ENCODE data around the gene LRP5. TPM values are rescaled to one million over a fixed set of nuclear protein-coding genes. Genes with fewer than 3 reads are reported as not detected.

The LRP5 gene
- total RNA-seq, 2 experiments from 2014 or later: 22.3 to 23.3 TPM

GRCh38 chr11:68370211-68371111, 58.1 kb downstream of the LRP5 start:
- DNase-seq: no peak
- Mint-ChIP-seq H3K4me3 (no peak overlapping the region), H3K9me3 (no peaks in the 10 kb centered on the region), H3K27ac (no peak overlapping the region), H3K27me3 (peaks cover 2% of the 10 kb centered on the region), H3K36me3 (peaks cover 10% of the 10 kb centered on the region), H3K4me1 (no peaks in the 10 kb centered on the region)
- no peak for ATAC-seq (ENCODE audit: low read depth)
- POLR2A ChIA-PET: no interaction called here

GRCh38 chr11:68371171-68372041, 59.0 kb downstream of the LRP5 start:
- no peaks in the 10 kb centered on the region for H3K4me1 Mint-ChIP-seq
- H3K9me3 Mint-ChIP-seq: no peaks in the 10 kb centered on the region
- POLR2A ChIA-PET: no interaction called here
- ATAC-seq (ENCODE audit: low read depth) (no peak), DNase-seq (no peak)
- no peak overlapping the region for H3K4me3 Mint-ChIP-seq
- H3K27me3 Mint-ChIP-seq: peaks cover 2% of the 10 kb centered on the region
- peaks cover 10% of the 10 kb centered on the region for H3K36me3 Mint-ChIP-seq
- no peak overlapping the region for H3K27ac Mint-ChIP-seq

- no peak overlapping the region for H3K4me3 Mint-ChIP-seq
- no peak for DNase-seq
- ATAC-seq (ENCODE audit: low read depth): no peak
- peaks cover 10% of the 10 kb centered on the region for H3K36me3 Mint-ChIP-seq
- peaks cover 2% of the 10 kb centered on the region for H3K27me3 Mint-ChIP-seq
- H3K4me1 Mint-ChIP-seq: no peaks in the 10 kb centered on the region
- no peak overlapping the region for H3K27ac Mint-ChIP-seq
- POLR2A ChIA-PET: no interaction called here
- no peaks in the 10 kb centered on the region for H3K9me3 Mint-ChIP-seq
These were observed 59.7 kb downstream of the LRP5 start for GRCh38 chr11:68372114-68372513.

- ATAC-seq (ENCODE audit: low read depth) (no peak), DNase-seq (no peak)
- Mint-ChIP-seq H3K36me3 (peaks cover 10% of the 10 kb centered on the region), H3K9me3 (no peaks in the 10 kb centered on the region), H3K4me3 (no peak overlapping the region), H3K27me3 (peaks cover 2% of the 10 kb centered on the region), H3K4me1 (no peaks in the 10 kb centered on the region), H3K27ac (peak overlapping the region; percentile 73)
- POLR2A ChIA-PET: no interaction called here
These were observed 60.2 kb downstream of the LRP5 start for GRCh38 chr11:68372625-68373024.

- Mint-ChIP-seq H3K27me3 (peaks cover 2% of the 10 kb centered on the region), H3K27ac (no peak overlapping the region), H3K4me3 (no peak overlapping the region), H3K4me1 (no peaks in the 10 kb centered on the region), H3K36me3 (peaks cover 8% of the 10 kb centered on the region), H3K9me3 (no peaks in the 10 kb centered on the region)
- ATAC-seq (ENCODE audit: low read depth) (no peak), DNase-seq (no peak)
- POLR2A ChIA-PET: interaction anchor here (1.1 kb wide), 1 partner anchor 45 kb away, joined by 3 read pairs; no protein-coding TSS in a partner anchor
These were observed 60.9 kb downstream of the LRP5 start for GRCh38 chr11:68373189-68373814.

GRCh38 chr11:68373815-68374501, 61.6 kb downstream of the LRP5 start:
- Mint-ChIP-seq H3K9me3 (no peaks in the 10 kb centered on the region), H3K4me3 (no peak overlapping the region), H3K27me3 (peaks cover 2% of the 10 kb centered on the region), H3K27ac (no peak overlapping the region), H3K4me1 (no peaks in the 10 kb centered on the region), H3K36me3 (peaks cover 8% of the 10 kb centered on the region)
- DNase-seq: no peak
- ATAC-seq (ENCODE audit: low read depth): no peak
- POLR2A ChIA-PET: interaction anchor here (1.1 kb wide), 1 partner anchor 46 kb away, joined by 3 read pairs; no protein-coding TSS in a partner anchor

GRCh38 chr11:68374531-68374930, 62.1 kb downstream of the LRP5 start:
- H3K4me1 Mint-ChIP-seq: peaks cover 3% of the 10 kb centered on the region

GRCh38 chr11:68375337-68375736, 62.9 kb downstream of the LRP5 start:
- H3K4me3 Mint-ChIP-seq: no peak overlapping the region
- peaks cover 2% of the 10 kb centered on the region for H3K27me3 Mint-ChIP-seq
- DNase-seq (no peak), ATAC-seq (ENCODE audit: low read depth) (no peak)
- no peaks in the 10 kb centered on the region for H3K9me3 Mint-ChIP-seq
- H3K27ac Mint-ChIP-seq: no peak overlapping the region
- H3K36me3 Mint-ChIP-seq: peaks cover 8% of the 10 kb centered on the region
- POLR2A ChIA-PET: interaction anchor here (0.6 kb wide), 1 partner anchor 160 kb away, joined by 5 read pairs; no protein-coding TSS in a partner anchor
- peaks cover 12% of the 10 kb centered on the region for H3K4me1 Mint-ChIP-seq

More at GRCh38 chr11:68374531-68374930, 62.1 kb downstream of the LRP5 start:
- no peak for ATAC-seq (ENCODE audit: low read depth)
- Mint-ChIP-seq H3K9me3 (no peaks in the 10 kb centered on the region), H3K27ac (no peak overlapping the region), H3K27me3 (peaks cover 2% of the 10 kb centered on the region), H3K4me3 (no peak overlapping the region), H3K36me3 (peaks cover 8% of the 10 kb centered on the region)
- DNase-seq: no peak
- POLR2A ChIA-PET: interaction anchor here (0.6 to 1.1 kb wide), 2 partner anchors 46 to 161 kb away, joined by 3 to 5 read pairs; no protein-coding TSS in a partner anchor

- DNase-seq (no peak), ATAC-seq (ENCODE audit: low read depth) (no peak)
- H3K4me1 Mint-ChIP-seq: peaks cover 16% of the 10 kb centered on the region
- no peak overlapping the region for H3K27ac Mint-ChIP-seq
- H3K36me3 Mint-ChIP-seq: peaks cover 8% of the 10 kb centered on the region
- peaks cover 2% of the 10 kb centered on the region for H3K27me3 Mint-ChIP-seq
- POLR2A ChIA-PET: no interaction called here
- no peaks in the 10 kb centered on the region for H3K9me3 Mint-ChIP-seq
- no peak overlapping the region for H3K4me3 Mint-ChIP-seq
These were observed 63.4 kb downstream of the LRP5 start for GRCh38 chr11:68375766-68376165.

GRCh38 chr11:68377389-68377795, 65.0 kb downstream of the LRP5 start:
- Mint-ChIP-seq H3K4me1 (peaks cover 30% of the 10 kb centered on the region), H3K9me3 (no peaks in the 10 kb centered on the region), H3K36me3 (no peaks in the 10 kb centered on the region), H3K27ac (no peak overlapping the region), H3K4me3 (no peak overlapping the region), H3K27me3 (peaks cover 2% of the 10 kb centered on the region)
- POLR2A ChIA-PET: no interaction called here
- DNase-seq (no peak), ATAC-seq (ENCODE audit: low read depth) (no peak)

- DNase-seq (no peak), ATAC-seq (ENCODE audit: low read depth) (no peak)
- Mint-ChIP-seq H3K36me3 (no peaks in the 10 kb centered on the region), H3K4me3 (no peak overlapping the region), H3K27ac (no peak overlapping the region), H3K9me3 (no peaks in the 10 kb centered on the region), H3K4me1 (peaks cover 32% of the 10 kb centered on the region), H3K27me3 (peaks cover 2% of the 10 kb centered on the region)
- POLR2A ChIA-PET: no interaction called here
These were observed 66.8 kb downstream of the LRP5 start for GRCh38 chr11:68379206-68379605.

- Mint-ChIP-seq H3K4me3 (peak overlapping the region; percentile 69), H3K36me3 (no peaks in the 10 kb centered on the region), H3K27ac (peak overlapping the region; percentile 78), H3K4me1 (peaks cover 32% of the 10 kb centered on the region), H3K27me3 (no peaks in the 10 kb centered on the region), H3K9me3 (no peaks in the 10 kb centered on the region)
- POLR2A ChIA-PET: no interaction called here
- ATAC-seq (ENCODE audit: low read depth) (peak; percentile 19), DNase-seq (no peak)
These were observed 68.6 kb downstream of the LRP5 start for GRCh38 chr11:68380786-68381622.
